ENCODE data around the gene MPND. TPM values are rescaled to one million over a fixed set of nuclear protein-coding genes. Genes with fewer than 3 reads are reported as not detected.
A peak's percentile ranks its signal among the peaks of the same experiment; 100 is the strongest.

The MPND gene
- total and polyA plus RNA-seq, 8 donors = 19.9 to 31.3 (median 25.8) TPM

DNA sequence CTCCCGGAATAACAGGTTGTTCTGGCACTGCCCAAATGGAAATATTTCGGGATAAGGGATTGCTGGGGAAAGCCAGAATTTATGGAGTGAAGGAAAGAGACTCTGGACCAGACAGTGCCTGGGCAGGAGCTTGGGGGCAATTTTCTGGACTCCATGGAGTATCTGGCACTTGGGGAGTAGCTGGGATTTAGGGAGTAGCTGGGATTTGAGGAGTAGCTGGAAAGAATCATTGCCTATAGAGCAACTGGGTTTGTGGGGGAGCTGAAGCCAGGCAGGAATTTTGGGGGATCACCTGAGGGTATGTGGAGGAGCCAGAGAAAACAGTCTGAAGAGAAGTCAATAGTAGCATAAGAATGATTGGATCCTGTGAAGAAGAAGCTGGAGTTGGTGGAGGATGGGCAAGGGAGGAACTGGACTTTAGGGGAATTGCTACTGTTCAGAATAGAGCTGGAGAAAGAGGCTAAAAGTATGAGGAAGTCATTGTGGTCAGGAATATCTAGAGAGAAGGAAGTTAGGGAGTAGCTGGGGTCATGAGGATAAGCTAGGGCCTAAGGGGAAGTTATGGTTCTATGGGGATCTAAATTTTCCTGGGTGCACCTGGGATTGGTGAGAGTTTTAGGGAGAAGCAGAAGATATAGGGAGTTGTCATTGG lies 24.2 kb upstream of the MPND start:
- DNase-seq = no peak
- no peaks in the 10 kb centered on the region for H3K27me3 ChIP-seq
- peaks cover 0 to 21% of the 10 kb centered on the region in 2 donors for H3K9me3 ChIP-seq
- no peak overlapping the region for H3K4me3 ChIP-seq
- intact Hi-C loops (cut with DNase I) = no loop called here
- no peaks in the 10 kb centered on the region for H3K36me3 ChIP-seq
- ATAC-seq = no peak
- H3K4me1 ChIP-seq = peaks cover 0 to 7% of the 10 kb centered on the region in 2 donors
- TF ChIP-seq CTCF (IDR thresholded peaks at IDR 0.05) = no peak
- no peak overlapping the region for H3K27ac ChIP-seq

DNA sequence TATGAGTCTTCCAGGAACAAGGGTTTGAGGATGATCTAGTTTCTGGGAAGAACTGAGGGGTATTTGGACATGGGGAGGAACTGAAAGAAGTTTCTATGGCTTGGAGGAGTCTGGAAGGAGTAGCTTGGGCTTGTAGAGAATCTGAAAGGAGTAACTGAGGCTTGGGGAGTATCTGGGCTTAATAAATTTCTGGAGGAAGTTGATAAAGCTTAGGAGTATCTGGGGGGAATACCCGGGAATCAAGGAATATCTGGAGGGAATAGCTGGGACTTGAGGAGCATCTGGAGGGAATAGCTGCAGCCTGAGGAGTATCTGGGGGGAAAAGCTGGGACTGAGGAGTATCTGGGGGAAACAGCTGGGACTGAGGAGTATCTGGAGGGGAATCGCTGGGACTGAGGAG lies 22.9 kb upstream of the MPND start:
- no peak for ATAC-seq
- intact Hi-C loops (cut with DNase I) = no loop called here

GRCh38 chr19:4322942-4323665 lies 20.3 kb upstream of the MPND start:
- intact Hi-C loops (cut with DNase I) = no loop called here
- H3K4me1 ChIP-seq = peaks cover 3 to 13% of the 10 kb centered on the region in 2 donors
- H3K4me3 ChIP-seq = no peak overlapping the region
- peaks cover 0 to 22% of the 10 kb centered on the region in 2 donors for H3K27me3 ChIP-seq
- no peaks in the 10 kb centered on the region for H3K36me3 ChIP-seq
- peak in 1 of 4 donors; percentile 75 for DNase-seq
- TF ChIP-seq CTCF (IDR thresholded peaks at IDR 0.05) = no peak
- peaks cover 0 to 21% of the 10 kb centered on the region in 2 donors for H3K9me3 ChIP-seq
- H3K27ac ChIP-seq = no peak overlapping the region
- ATAC-seq = no peak

More for the DNA sequence above, 22.9 kb upstream of the MPND start:
- no peaks in the 10 kb centered on the region for H3K4me1 ChIP-seq
- H3K9me3 ChIP-seq = peaks cover 0 to 21% of the 10 kb centered on the region in 2 donors
- H3K36me3 ChIP-seq = no peaks in the 10 kb centered on the region
- no peak for TF ChIP-seq CTCF (IDR thresholded peaks at IDR 0.05)
- no peak for DNase-seq
- no peak overlapping the region for H3K27ac ChIP-seq
- no peaks in the 10 kb centered on the region for H3K27me3 ChIP-seq
- H3K4me3 ChIP-seq = no peak overlapping the region

DNA sequence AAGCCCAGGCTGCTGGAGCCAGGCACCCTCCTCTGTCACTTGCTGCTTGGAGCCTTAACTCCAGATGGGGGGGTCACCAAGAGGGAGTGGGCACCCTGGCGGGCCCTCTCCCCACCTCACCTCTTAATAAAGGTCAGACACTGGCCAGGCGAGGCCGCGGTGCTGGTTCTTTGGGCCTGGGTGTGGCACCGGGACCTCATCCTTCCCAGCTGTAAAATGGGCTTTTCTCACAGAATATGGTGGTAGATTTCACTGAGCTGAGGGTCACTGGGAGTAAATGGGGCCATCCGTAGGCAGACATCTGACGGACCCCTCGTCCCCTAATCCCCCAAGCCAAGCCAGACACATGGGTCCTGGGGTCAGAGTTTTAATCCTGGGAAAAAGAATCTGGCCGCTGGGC lies 19.7 kb upstream of the MPND start:
- Histone ChIP-seq H3K27me3 (peaks cover 0 to 25% of the 10 kb centered on the region in 2 donors), H3K27ac (no peak overlapping the region), H3K9me3 (peaks cover 0 to 21% of the 10 kb centered on the region in 2 donors), H3K4me3 (no peak overlapping the region), H3K4me1 (peaks cover 3 to 15% of the 10 kb centered on the region in 2 donors), H3K36me3 (no peaks in the 10 kb centered on the region)
- ATAC-seq (no peak), DNase-seq (no peak)
- intact Hi-C loops (cut with DNase I) = no loop called here
- no peak for TF ChIP-seq CTCF (IDR thresholded peaks at IDR 0.05)

DNA sequence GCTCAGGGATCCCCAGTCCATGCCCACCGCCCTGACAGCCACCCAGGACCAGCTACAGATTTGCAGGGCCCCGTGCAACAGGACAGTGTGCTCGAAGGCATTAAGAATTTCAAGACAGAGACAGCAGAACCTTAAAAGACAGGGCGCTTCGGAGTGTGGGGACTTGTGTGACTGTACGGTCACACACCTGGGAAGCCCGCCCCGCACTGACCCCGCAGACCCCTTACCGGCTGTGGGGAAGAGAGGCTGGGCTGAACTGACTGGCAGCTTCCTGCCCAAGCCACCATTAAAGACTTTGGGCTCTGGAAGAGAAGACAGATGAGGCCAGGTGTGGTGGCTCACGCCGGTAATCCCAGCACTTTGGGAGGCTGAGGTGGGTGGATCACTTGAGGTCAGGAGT lies 19.1 kb upstream of the MPND start:
- peaks cover 3 to 21% of the 10 kb centered on the region in 2 donors for H3K4me1 ChIP-seq
- H3K36me3 ChIP-seq = no peaks in the 10 kb centered on the region
- H3K27me3 ChIP-seq = peaks cover 0 to 31% of the 10 kb centered on the region in 2 donors
- intact Hi-C loops (cut with DNase I) = no loop called here
- no peak overlapping the region for H3K27ac ChIP-seq
- peaks cover 0 to 21% of the 10 kb centered on the region in 2 donors for H3K9me3 ChIP-seq
- DNase-seq = peak in 1 of 4 donors; percentile 47
- TF ChIP-seq CTCF (IDR thresholded peaks at IDR 0.05) = no peak
- ATAC-seq = no peak
- H3K4me3 ChIP-seq = no peak overlapping the region

All from left lung (tissue), 10 donors.